ENCODE results near the gene PHKG1. TPM values are rescaled to one million over a fixed set of nuclear protein-coding genes. Genes with fewer than 3 reads are reported as not detected.

Gene PHKG1
- total and polyA plus RNA-seq, 2 of the 8 experiments (the other 6 are each of a cell fraction or from before 2014, with no cell fraction given), result 0.03 to 0.61 TPM

DNA sequence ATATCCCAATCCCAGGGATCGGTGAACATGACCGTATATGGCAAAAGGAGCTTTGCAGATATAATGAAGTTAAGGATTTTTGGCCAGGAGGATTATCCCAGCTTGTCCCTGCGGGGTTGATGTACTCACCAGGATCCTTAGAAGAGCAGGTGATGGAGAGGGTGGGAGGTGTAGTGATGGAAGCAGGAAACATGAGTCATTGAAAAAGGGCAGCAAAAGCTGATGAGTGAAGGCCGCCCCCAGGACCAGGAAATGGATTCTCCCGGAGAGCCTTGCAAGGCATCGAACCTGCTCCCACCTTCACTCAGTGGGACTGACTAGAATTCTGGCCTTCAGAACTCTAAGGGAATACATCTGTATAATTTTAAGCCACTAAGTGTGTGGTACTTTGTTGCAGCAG is 28.7 kb upstream of the PHKG1 start:
- Histone ChIP-seq H3K4me1 (replicated peaks in 1 of 4; ENCODE audit: control insufficient read depth in 3 of 4, insufficient read depth in 4 of 4, low read length in 3 of 4) (no peaks in the 10 kb centered on the region), H3K56ac (replicated peaks; ENCODE audit: insufficient read length, low read depth, low read length) (no peak overlapping the region), H3K36me3 (ENCODE audit: control insufficient read depth in 2 of 4, insufficient read depth in 4 of 4, low read length in 3 of 4) (no peaks in the 10 kb centered on the region), H2AK5ac (ENCODE audit: low read depth, low read length) (no peak overlapping the region), H2BK12ac (ENCODE audit: low read depth, low read length) (no peak overlapping the region), H2AFZ (ENCODE audit: low read length) (no peak overlapping the region), H3K23me2 (ENCODE audit: low read depth, low read length) (no peaks in the 10 kb centered on the region), H4K5ac (ENCODE audit: insufficient read length, low read depth, low read length) (no peak overlapping the region), H2BK5ac (ENCODE audit: low read depth, low read length) (no peak overlapping the region), H4K20me1 (replicated peaks in 1 of 2; ENCODE audit: control insufficient read depth in 1 of 2, insufficient read depth in 2 of 2, low read length in 2 of 2) (no peaks in the 10 kb centered on the region), H3K23ac (ENCODE audit: insufficient read length) (no peak overlapping the region), H2BK20ac (ENCODE audit: low read length) (no peak overlapping the region), H3K18ac (ENCODE audit: extremely low read depth, low read length) (no peak overlapping the region), H3K4me3 (ENCODE audit: extremely low read depth in 1 of 4, insufficient read depth in 2 of 4, low read depth in 3 of 4, low read length in 4 of 4) (no peak overlapping the region), H3K9ac (replicated peaks in 1 of 4; ENCODE audit: extremely low read depth in 1 of 4, low read depth in 3 of 4, low read length in 3 of 4) (no peak overlapping the region), H3K27ac (ENCODE audit: low read depth, low read length) (no peak overlapping the region), H3K27me3 (replicated peaks in 1 of 4; ENCODE audit: control insufficient read depth in 3 of 4, extremely low read depth in 1 of 4, insufficient read depth in 3 of 4, low read length in 3 of 4) (no peaks in the 10 kb centered on the region), H2BK15ac (ENCODE audit: low read length) (no peak overlapping the region), H2BK120ac (replicated peaks; ENCODE audit: low read depth, low read length) (no peak overlapping the region), H4K8ac (ENCODE audit: extremely low read depth, insufficient read depth, low read length) (no peak overlapping the region), H3K4ac (replicated peaks; ENCODE audit: insufficient read length, low read depth, low read length) (no peak overlapping the region), H3K9me3 (ENCODE audit: insufficient read depth in 2 of 2, low read depth in 1 of 2, low read length in 1 of 2) (peaks cover 41 to 62% of the 10 kb centered on the region in 2 experiments), H3K79me2 (ENCODE audit: control insufficient read depth in 1 of 2, insufficient read depth in 2 of 2, low read length in 2 of 2) (no peaks in the 10 kb centered on the region), H3K4me2 (ENCODE audit: insufficient read depth in 1 of 2, low read depth in 2 of 2, low read length in 2 of 2) (no peak overlapping the region), H3K79me1 (ENCODE audit: low read depth, low read length) (no peaks in the 10 kb centered on the region), H3K14ac (ENCODE audit: insufficient read length) (no peak overlapping the region), H4K91ac (replicated peaks; ENCODE audit: insufficient read length, low read length) (no peak overlapping the region)
- WGBS, 2 experiments (ENCODE audit: extremely low coverage in 1 of 2, insufficient coverage in 1 of 2, insufficient read length in 1 of 2, insufficient replicate concordance in 2 of 2, low coverage in 1 of 2, low lambda C conversion rate in 2 of 2, missing lambda C conversion rate in 1 of 2), result 87% methylated on average over 6 of the region's 6 CpGs; no CpG with 5 or more reads in 1 of the 2 experiments
- TF ChIP-seq TBP (IDR thresholded peaks at IDR 0.05; ENCODE audit: low read depth, low read length), result no peak
- no peak for TF ChIP-seq SP2 (IDR thresholded peaks at IDR 0.05; ENCODE audit: low read length)
- no peak for TF ChIP-seq GTF2F1 (IDR thresholded peaks at IDR 0.05; ENCODE audit: borderline replicate concordance, low read depth, low read length)
- no peak for TF ChIP-seq EGR1 (IDR thresholded peaks at IDR 0.05; ENCODE audit: borderline replicate concordance, low read depth, low read length)
- no peak for TF ChIP-seq TAF7 (optimal IDR thresholded peaks at IDR 0.05; ENCODE audit: borderline replicate concordance, low read depth, low read length)
- DNase-seq (ENCODE audit: low read depth in 1 of 2, low spot score in 2 of 2), result no peak
- CTCF ChIA-PET (ENCODE audit: partially characterized antibody), result no interaction called here
- POLR2A ChIA-PET (ENCODE audit: partially characterized antibody), result no interaction called here
- FAIRE-seq, result no peak

Measured in H1 (cell line).